Gastroesophageal sphincter (tissue), 4 donors: ENCODE measurements around the gene ZNF582. TPM values are rescaled to one million over a fixed set of nuclear protein-coding genes. Genes with fewer than 3 reads are reported as not detected.

Experiments
- ATAC-seq: fragments of 150-250 bp; one replicate; pipeline ENCODE4 v1.9.1; 2016; ENCODE audit warnings: mild to moderate bottlenecking, moderate library complexity
- H3K27ac ChIP-seq, 4 donors: fragments of 200-600 bp; sonication (generic) in 3 of 4; 1 replicate in 3 of 4; 2 replicates in 1 of 4; pipeline ENCODE4 v1.5.1; 2016 to 2019
- H3K27me3 ChIP-seq: fragments of 200-600 bp; sonication (generic); one replicate; pipeline ENCODE4 v1.5.1; 2019
- H3K36me3 ChIP-seq, 2 donors: fragments of 200-600 bp; sonication (generic); one replicate each; pipeline ENCODE4 v1.5.1; 2019; ENCODE audit warnings: control low read depth in 1 of 2
- H3K4me1 ChIP-seq, 3 donors: fragments of 200-600 bp; sonication (generic); 1 replicate in 2 of 3; 2 replicates in 1 of 3; pipeline ENCODE4 v1.5.1; 2016 to 2019; ENCODE audit warnings: control low read depth in 2 of 3
- H3K4me3 ChIP-seq, 2 donors: fragments of 200-600 bp; sonication (generic); one replicate each; pipeline ENCODE4 v1.5.1; 2019; ENCODE audit warnings: mild to moderate bottlenecking in 1 of 2, moderate library complexity in 1 of 2
- H3K9me3 ChIP-seq, 3 donors: fragments of 200-600 bp; sonication (generic); one replicate each; pipeline ENCODE4 v1.5.1; 2017 to 2019; ENCODE audit warnings: control low read depth in 2 of 3
- CTCF ChIP-seq, 4 experiments: fragments of 200-600 bp in 2 of 4; fragments of 450-650 bp in 2 of 4; sonication (generic) in 1 of 4; IDR thresholded peaks; one replicate each; pipeline ENCODE4 v1.5.1; 2017 to 2019; ENCODE audit warnings: antibody characterized with exemption in 4 of 4, mild to moderate bottlenecking in 2 of 4, moderate library complexity in 2 of 4
- EP300 ChIP-seq: sonication (generic); formaldehyde crosslinking; IDR thresholded peaks from one replicate; pipeline ENCODE4 v1.6.1; 2017; ENCODE audit warnings: antibody characterized with exemption, mild to moderate bottlenecking
- POLR2A ChIP-seq, 2 donors: fragments of 450-650 bp; IDR thresholded peaks; one replicate each; pipeline ENCODE4 v1.6.1; 2017; ENCODE audit warnings: antibody characterized with exemption in 2 of 2, mild to moderate bottlenecking in 2 of 2, moderate library complexity in 1 of 2
- POLR2AphosphoS5 ChIP-seq: sonication (generic); formaldehyde crosslinking; IDR thresholded peaks from one replicate; pipeline ENCODE4 v1.6.1; 2017; ENCODE audit warnings: antibody characterized with exemption
- WGBS, 2 donors: methylation state at CpG; one replicate each; pipeline ENCODE4 v1.1.5; 2018; ENCODE audit warnings: low coverage in 1 of 2; 5-methylcytosine and 5-hydroxymethylcytosine counted together
- total RNA-seq, 4 donors: library from RNA; depleted of rRNA; stranded (reverse); fragments of >200 nt; gene quantifications; one replicate each; pipeline ENCODE4 v1.1.0, GENCODE V29; 2016

ZNF582 gene
- total RNA-seq, 4 donors from 2014 or later: 3.5 to 5.7 (median 5.0) TPM

- H3K27ac ChIP-seq: peak overlapping the region in 3 of 4 donors; percentile 96
- peaks cover 3 to 49% of the 10 kb centered on the region in 2 donors for H3K36me3 ChIP-seq
- no peaks in the 10 kb centered on the region for H3K27me3 ChIP-seq
- H3K4me3 ChIP-seq: peak overlapping the region; percentile 40 to 79
- H3K4me1 ChIP-seq: peaks cover 0 to 25% (median 6%) of the 10 kb centered on the region in 3 donors
- TF ChIP-seq EP300 (no peak), POLR2A (IDR thresholded peaks at IDR 0.05) (no peak), CTCF (IDR thresholded peaks at IDR 0.05) (no peak), POLR2AphosphoS5 (no peak)
- peaks cover 0 to 55% (median 2%) of the 10 kb centered on the region in 3 donors for H3K9me3 ChIP-seq
- ATAC-seq: no peak
- 52% methylated on average over 9 of the region's 9 CpGs for WGBS, 2 donors
Observed at GRCh38 chr19:56404705-56405056, 11.3 kb upstream of the ZNF582 start.

- 0 to 1% methylated on average over 10 to 17 of the region's 70 CpGs for WGBS, 2 donors
- H3K9me3 ChIP-seq: peaks cover 0 to 55% (median 0%) of the 10 kb centered on the region in 3 donors
Observed at GRCh38 chr19:56403764-56404704, 10.7 kb upstream of the ZNF582 start, which contains the start of gene ZNF583. Gene ZNF583, plus strand, starts transcription at chr19:56404332. Its CDS starts 2,783 bp downstream, at chr19:56407115.

DNA sequence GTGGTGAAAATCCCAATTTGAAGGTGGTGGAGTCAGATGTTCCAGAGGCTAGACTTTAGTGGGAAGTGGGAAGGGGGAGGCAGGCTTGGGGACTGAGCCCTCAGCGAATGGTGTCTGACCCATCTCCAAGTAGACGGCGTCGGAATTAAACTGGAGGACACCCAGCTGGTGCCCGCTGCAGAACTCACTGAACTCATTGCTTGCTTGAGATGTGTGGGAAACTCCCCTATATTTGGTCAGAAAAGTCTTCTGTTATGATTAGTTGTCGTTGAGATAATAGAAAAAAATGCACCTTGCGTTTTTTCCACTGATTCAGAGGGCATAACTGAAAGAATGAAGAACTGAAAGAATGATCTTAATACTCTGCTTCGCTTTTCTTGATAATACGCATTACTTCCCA, 9.9 kb upstream of the ZNF582 start:
- H3K27me3 ChIP-seq: no peaks in the 10 kb centered on the region
- H3K4me3 ChIP-seq: peak overlapping the region; percentile 40 to 79
- peak overlapping the region; percentile 19 to 96 (median 96) for H3K27ac ChIP-seq
- no peak for ATAC-seq
- H3K4me1 ChIP-seq: peaks cover 0 to 25% (median 6%) of the 10 kb centered on the region in 3 donors
- TF ChIP-seq POLR2A (IDR thresholded peaks at IDR 0.05) (no peak), EP300 (no peak), POLR2AphosphoS5 (no peak), CTCF (IDR thresholded peaks at IDR 0.05) (no peak)
- H3K9me3 ChIP-seq: peaks cover 0 to 47% (median 0%) of the 10 kb centered on the region in 3 donors
- peaks cover 0 to 49% of the 10 kb centered on the region in 2 donors for H3K36me3 ChIP-seq
- 4 to 14% methylated on average over 5 to 9 of the region's 9 CpGs for WGBS, 2 donors

More at GRCh38 chr19:56403764-56404704, 10.7 kb upstream of the ZNF582 start, which contains the start of gene ZNF583:
- Histone ChIP-seq H3K4me3 (peak within 1 kb of the TSS; percentile 40 to 79), H3K27ac (peak within 1 kb of the TSS; percentile 63 to 96 (median 96)), H3K4me1 (peaks cover 0 to 25% (median 6%) of the 10 kb centered on the region in 3 donors), H3K36me3 (peaks cover 2 to 49% of the 10 kb centered on the region in 2 donors), H3K27me3 (no peaks in the 10 kb centered on the region)
- ATAC-seq: peak; percentile 99
- TF ChIP-seq POLR2AphosphoS5 (peak; percentile 44), EP300 (no peak), CTCF (IDR thresholded peaks at IDR 0.05) (no peak), POLR2A (IDR thresholded peaks at IDR 0.05) (peak in 1 of 2 donors; percentile 28)

GRCh38 chr19:56400485-56400884, 7.2 kb upstream of the ZNF582 start:
- H3K4me3 ChIP-seq: no peak overlapping the region
- ATAC-seq: no peak
- peaks cover 0 to 49% of the 10 kb centered on the region in 2 donors for H3K36me3 ChIP-seq
- H3K9me3 ChIP-seq: peaks cover 0 to 29% (median 0%) of the 10 kb centered on the region in 3 donors
- H3K4me1 ChIP-seq: peaks cover 0 to 22% (median 6%) of the 10 kb centered on the region in 3 donors
- TF ChIP-seq EP300: no peak
- TF ChIP-seq CTCF (IDR thresholded peaks at IDR 0.05): no peak
- TF ChIP-seq POLR2A (IDR thresholded peaks at IDR 0.05): no peak
- no peak for TF ChIP-seq POLR2AphosphoS5
- no peaks in the 10 kb centered on the region for H3K27me3 ChIP-seq
- WGBS, 2 donors: 100% methylated on average over 1 to 2 of the region's 4 CpGs
- no peak overlapping the region for H3K27ac ChIP-seq
